H1 (cell line): Measurements from ENCODE around the gene MIA2. TPM values are rescaled to one million over a fixed set of nuclear protein-coding genes. Genes with fewer than 3 reads are reported as not detected.

Experiments used
- CHD1 ChIP-seq: IDR thresholded peaks from 2 replicates; pipeline ENCODE4 v1.6.1; 2012; ENCODE audit warnings: low read depth, low read length, improper control_type of control experiment
- E2F6 ChIP-seq: IDR thresholded peaks from 2 replicates; pipeline ENCODE4 v1.6.1; 2012; ENCODE audit warnings: inconsistent platforms
- MAX ChIP-seq: IDR thresholded peaks from 2 replicates; pipeline ENCODE4 v1.6.1; 2012; ENCODE audit warnings: inconsistent platforms
- POLR2AphosphoS5 ChIP-seq: IDR thresholded peaks from 2 replicates; pipeline ENCODE4 v1.6.1; 2011; ENCODE audit warnings: low read depth, low read length
- RAD21 ChIP-seq, 2 experiments: IDR thresholded peaks in 1 of 2; conservative IDR thresholded peaks in 1 of 2; 2 replicates each; pipeline ENCODE4 v1.6.1; 2011; ENCODE audit warnings: low read depth in 2 of 2, low read length in 2 of 2, improper control_type of control experiment in 1 of 2, inconsistent platforms in 1 of 2, mild to moderate bottlenecking in 1 of 2, moderate library complexity in 1 of 2
- RBBP5 ChIP-seq: IDR thresholded peaks from 2 replicates; pipeline ENCODE4 v1.7.1; 2012; ENCODE audit warnings: low read depth, mild to moderate bottlenecking, inconsistent platforms, low read length, moderate library complexity, borderline replicate concordance
- SIX5 ChIP-seq: IDR thresholded peaks from 2 replicates; pipeline ENCODE4 v1.6.1; 2011; ENCODE audit warnings: mild to moderate bottlenecking, low read depth, low read length
- TAF1 ChIP-seq: IDR thresholded peaks from 2 replicates; pipeline ENCODE4 v1.6.1; 2011; ENCODE audit warnings: mild to moderate bottlenecking, low read depth, low read length
- TAF7 ChIP-seq: optimal IDR thresholded peaks from 2 replicates; pipeline ENCODE3; 2011; ENCODE audit warnings: low read depth, mild to moderate bottlenecking, inconsistent platforms, low read length, moderate library complexity, borderline replicate concordance
- TCF12 ChIP-seq: IDR thresholded peaks from 2 replicates; pipeline ENCODE4 v1.6.1; 2011; ENCODE audit warnings: low read depth, mild to moderate bottlenecking, low read length
- polyA plus RNA-seq, 7 experiments: library from polyadenylated mRNA; depleted of rRNA in 3 of 7; stranded (reverse) in 5 of 7; unstranded in 2 of 7; fragments of >200 nt in 5 of 7; fragments of 200-250 nt in 2 of 7; gene quantifications; 1 replicate in 5 of 7; 2 replicates in 1 of 7; 4 replicates in 1 of 7; pipeline versions ENCODE4 v1.2.1 to v1.2.3, GENCODE V29; 2011 to 2013; ENCODE audit warnings: missing spikeins in 2 of 7, mixed read lengths in 2 of 7
- total RNA-seq: library from RNA; stranded (reverse); fragmentation: NEBNext Ultra II Directional; extraction: Animal tissue kit (Norgen Biotek cat#: 25700); gene quantifications from 2 replicates; pipeline ENCODE4 v1.2.1, GENCODE V29; 2021
- TF ChIP-seq, protein P1 (sequence below): IDR thresholded peaks from 2 replicates; pipeline ENCODE4 v1.6.1; 2011; ENCODE audit warnings: low read depth, mild to moderate bottlenecking, low read length; ENCODE audit not compliant: insufficient read depth

MIA2 gene
- total and polyA plus RNA-seq, 2 of the 8 experiments (the other 6 are each of a cell fraction or from before 2014, with no cell fraction given): 10.1 to 15.0 TPM

- TF ChIP-seq POLR2AphosphoS5 (peak; percentile 86), RBBP5 (peak; percentile 46; the same call in 1 of the 2 replicates), CHD1 (no peak), RAD21 (IDR thresholded peaks at IDR 0.05 in 1 of 2, conservative IDR thresholded peaks at IDR 0.05 in 1 of 2; ENCODE audit: low read depth in 2 of 2, low read length in 2 of 2) (peak in 1 of 2 experiments; percentile 18; a peak in 1 of 4 replicates), MAX (peak; percentile 38; the same call in 1 of the 2 replicates), SIX5 (no peak), TCF12 (no peak), TAF7 (peak; percentile 79), TAF1 (peak; percentile 78; the same call in 1 of the 2 replicates), E2F6 (no peak; the same call in 1 of the 2 replicates)
- TF ChIP-seq, protein P1, sequence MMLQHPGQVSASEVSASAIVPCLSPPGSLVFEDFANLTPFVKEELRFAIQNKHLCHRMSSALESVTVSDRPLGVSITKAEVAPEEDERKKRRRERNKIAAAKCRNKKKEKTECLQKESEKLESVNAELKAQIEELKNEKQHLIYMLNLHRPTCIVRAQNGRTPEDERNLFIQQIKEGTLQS: no peak
Measured at GRCh38 chr14:39432619-39433451, 199.1 kb downstream of the MIA2 start (continued).
